KOPT-K1 (cell line): Measurements from ENCODE around the gene MEN1.

Experiments
- H3K27ac ChIP-seq: fragments of 200-600 bp; sonication (generic); 2 replicates; pipeline ENCODE4 v1.5.1; 2016; ENCODE audit warnings: antibody characterized with exemption, mild to moderate bottlenecking, low read depth, low read length; ENCODE audit not compliant: poor library complexity, severe bottlenecking
- H3K36me3 ChIP-seq: fragments of 200-600 bp; sonication (generic); 2 replicates; pipeline ENCODE4 v1.5.1; 2017; ENCODE audit warnings: antibody characterized with exemption, mild to moderate bottlenecking, low read length, moderate library complexity; ENCODE audit not compliant: insufficient read depth
- H3K9me3 ChIP-seq: fragments of 200-600 bp; sonication (generic); 2 replicates; pipeline ENCODE4 v1.5.1; 2017; ENCODE audit warnings: antibody characterized with exemption, low read length, mild to moderate bottlenecking; ENCODE audit not compliant: insufficient read depth, poor library complexity, severe bottlenecking

Gene MEN1

DNA sequence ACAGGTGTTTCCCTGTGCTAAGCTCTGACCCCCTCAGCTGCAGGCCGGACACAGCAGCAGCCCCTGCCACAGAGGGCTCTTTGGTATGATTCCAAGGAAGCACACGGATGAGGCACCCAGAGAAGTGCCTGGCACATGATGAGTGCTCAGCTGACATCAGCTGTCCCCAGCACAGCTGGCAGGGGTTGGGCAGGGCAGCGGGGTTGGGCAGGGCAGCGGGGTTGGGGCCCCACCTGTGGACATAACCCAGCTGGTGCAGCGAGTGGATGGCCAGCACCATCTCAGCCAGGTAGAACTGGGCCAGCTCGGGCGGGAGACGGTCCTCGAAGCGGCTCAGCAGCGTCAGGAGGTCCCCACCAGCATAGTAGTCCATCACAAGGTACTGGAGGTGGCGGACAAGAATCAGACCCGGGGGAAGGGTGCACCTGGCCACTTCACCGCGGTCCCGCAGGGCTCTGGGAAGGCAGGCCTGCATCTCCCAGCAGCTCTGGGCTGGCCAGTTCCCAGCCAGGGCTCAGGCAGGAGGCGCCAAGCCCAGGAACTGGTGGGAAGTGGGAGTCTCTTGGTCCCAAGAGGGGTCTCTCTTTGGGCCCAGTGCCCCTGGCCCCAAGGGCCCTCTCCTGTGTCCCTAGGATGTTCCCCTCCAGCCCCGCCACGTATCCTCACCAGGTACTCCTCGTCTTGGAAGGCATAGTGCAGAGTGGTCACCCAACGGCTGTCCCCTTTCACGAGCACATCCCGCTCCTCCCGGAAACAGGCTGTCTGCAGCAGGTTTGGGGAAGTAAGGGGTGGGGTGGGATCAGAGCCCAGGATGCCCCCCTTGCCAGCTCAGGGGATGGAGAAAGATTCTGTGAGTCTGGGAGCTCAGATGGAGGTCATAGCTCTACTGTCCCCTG is 29.8 kb upstream of the MEN1 start:
- Histone ChIP-seq H3K36me3 (no peaks in the 10 kb centered on the region), H3K27ac (no peak overlapping the region), H3K9me3 (no peaks in the 10 kb centered on the region)

DNA sequence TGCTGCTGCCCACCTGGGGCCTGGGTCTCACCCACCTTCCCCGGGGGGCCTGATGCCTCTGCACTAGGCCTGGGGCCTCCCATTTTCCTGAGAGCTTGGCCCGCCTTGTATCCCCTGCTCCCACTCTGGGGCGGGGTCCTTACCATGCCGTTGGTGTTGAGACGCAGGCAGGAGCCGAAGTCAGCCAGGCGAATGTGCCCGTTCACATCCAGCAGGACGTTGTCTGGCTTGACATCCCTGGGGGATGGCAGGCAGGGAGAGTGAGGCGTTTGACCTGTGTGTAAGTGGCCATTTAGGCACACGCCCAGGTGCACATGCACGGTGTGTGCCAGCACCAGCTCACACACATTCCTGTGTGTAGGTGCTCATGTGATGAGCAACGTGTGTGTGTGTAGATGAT is 29.0 kb upstream of the MEN1 start:
- no peaks in the 10 kb centered on the region for H3K36me3 ChIP-seq
- no peak overlapping the region for H3K27ac ChIP-seq
- H3K9me3 ChIP-seq, result no peaks in the 10 kb centered on the region

DNA sequence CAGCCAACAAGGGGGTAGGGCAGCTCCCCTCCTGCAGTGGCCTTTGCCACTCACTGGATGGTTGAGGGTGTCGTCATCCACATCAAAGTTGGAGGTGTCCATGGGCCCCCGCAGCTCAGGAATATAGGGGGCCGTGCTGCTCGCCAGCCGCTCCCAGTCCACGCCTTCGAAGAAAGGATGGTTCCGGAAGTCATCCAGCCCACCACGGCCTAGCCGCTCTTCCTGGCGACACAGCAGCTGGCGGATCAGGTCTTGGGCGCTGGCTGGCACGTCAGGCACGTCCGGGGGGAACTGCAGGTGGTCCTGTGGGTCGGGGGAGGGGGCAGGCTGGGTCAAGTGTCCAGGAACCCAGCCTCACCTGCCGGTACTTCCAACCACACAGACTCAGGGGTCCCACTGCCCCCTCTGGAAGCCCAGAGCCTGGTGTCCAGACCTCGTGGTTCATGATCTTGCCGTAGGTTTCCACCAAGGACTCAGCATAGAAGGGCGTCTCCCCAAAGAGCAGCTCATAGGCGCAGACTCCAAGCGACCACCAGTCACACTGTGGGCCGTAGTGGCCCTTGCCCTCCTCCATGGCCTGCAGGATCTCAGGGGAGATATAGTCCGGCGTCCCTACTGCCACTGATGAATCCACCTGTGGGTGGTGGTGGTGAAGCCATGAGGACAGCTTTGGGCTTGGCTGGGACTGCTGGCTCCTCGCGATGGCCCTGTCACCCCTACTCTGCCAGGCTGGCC is 28.4 kb upstream of the MEN1 start:
- Histone ChIP-seq H3K9me3 (no peaks in the 10 kb centered on the region), H3K36me3 (no peaks in the 10 kb centered on the region), H3K27ac (no peak overlapping the region)

- no peaks in the 10 kb centered on the region for H3K9me3 ChIP-seq
- no peaks in the 10 kb centered on the region for H3K36me3 ChIP-seq
- H3K27ac ChIP-seq, result no peak overlapping the region
Observed at GRCh38 chr11:64837887-64838351, 27.6 kb upstream of the MEN1 start.

DNA sequence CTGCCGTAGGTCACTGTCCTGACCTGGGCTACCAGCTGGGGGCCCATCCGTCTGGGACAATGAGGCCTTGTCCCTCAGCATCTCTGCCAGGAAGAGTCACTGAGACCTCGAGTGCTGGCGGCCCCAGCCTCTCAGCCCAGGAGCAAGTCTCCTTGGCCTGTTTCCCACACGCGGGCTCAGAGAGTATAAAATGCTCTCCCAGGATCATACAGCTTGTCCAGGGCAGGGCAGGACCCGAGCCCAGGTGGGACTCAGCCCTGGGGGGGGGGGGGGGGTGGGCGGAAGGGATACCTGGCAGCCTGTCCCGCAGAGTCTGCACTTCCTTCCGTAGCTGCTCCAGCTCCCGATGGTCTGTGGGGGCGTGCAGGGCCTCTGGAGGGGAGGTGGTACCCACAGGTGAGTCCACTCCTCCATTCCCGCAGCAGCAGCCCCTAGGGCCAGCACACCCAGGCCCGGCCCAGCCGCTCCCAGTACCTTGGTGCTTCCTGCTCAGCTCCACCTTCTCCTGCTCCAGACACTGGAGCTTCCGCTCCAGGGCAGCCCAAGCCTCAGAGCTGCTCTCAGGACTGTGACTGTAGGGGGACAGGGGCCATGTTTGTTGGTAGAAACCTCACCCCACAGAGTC is 26.2 kb upstream of the MEN1 start:
- H3K9me3 ChIP-seq, result no peaks in the 10 kb centered on the region
- no peak overlapping the region for H3K27ac ChIP-seq
- H3K36me3 ChIP-seq, result no peaks in the 10 kb centered on the region

DNA sequence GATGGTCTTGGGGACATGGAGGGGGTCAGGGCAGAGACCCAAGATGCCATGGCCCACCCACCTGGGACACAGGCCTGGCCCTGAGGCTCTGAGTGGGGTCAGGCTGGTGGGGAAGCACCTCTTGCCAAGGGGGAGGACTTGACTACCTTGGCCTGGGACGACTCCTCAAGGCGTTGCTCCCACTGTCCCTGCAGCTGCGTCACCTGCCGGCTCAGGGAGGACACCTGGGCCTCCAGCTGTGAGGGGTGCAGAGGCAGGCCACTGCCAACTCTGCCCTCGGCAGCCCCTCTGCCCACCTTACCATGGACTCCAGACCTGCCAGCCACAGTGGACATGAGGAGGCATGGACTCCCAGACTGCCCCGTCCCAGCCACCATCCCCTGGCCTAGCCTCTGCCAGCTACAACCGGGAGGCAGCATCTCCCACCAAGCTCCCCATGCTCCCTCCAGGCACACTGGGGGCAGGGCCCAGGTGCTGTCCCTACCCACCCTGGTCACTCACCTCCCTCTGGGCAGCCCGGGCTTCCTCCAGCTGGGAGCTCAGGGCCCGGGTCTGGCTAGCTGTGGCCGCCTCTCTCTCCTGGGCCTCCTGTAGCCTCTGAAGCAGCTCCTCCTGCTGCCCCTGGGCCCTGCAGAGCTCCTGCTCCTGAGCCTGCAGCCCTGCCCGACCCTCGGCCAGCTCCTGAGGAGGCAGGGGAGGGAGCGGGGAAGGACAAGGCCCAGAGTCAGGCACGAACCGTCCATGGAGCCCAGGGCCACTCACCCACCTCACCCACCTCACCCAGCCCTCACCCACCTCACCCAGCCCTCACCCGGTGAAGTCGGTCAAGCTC is 25.5 kb upstream of the MEN1 start:
- no peak overlapping the region for H3K27ac ChIP-seq
- no peaks in the 10 kb centered on the region for H3K36me3 ChIP-seq
- no peaks in the 10 kb centered on the region for H3K9me3 ChIP-seq

GRCh38 chr11:64834723-64835615 is 24.6 kb upstream of the MEN1 start:
- Histone ChIP-seq H3K36me3 (no peaks in the 10 kb centered on the region), H3K27ac (no peak overlapping the region), H3K9me3 (no peaks in the 10 kb centered on the region)

DNA sequence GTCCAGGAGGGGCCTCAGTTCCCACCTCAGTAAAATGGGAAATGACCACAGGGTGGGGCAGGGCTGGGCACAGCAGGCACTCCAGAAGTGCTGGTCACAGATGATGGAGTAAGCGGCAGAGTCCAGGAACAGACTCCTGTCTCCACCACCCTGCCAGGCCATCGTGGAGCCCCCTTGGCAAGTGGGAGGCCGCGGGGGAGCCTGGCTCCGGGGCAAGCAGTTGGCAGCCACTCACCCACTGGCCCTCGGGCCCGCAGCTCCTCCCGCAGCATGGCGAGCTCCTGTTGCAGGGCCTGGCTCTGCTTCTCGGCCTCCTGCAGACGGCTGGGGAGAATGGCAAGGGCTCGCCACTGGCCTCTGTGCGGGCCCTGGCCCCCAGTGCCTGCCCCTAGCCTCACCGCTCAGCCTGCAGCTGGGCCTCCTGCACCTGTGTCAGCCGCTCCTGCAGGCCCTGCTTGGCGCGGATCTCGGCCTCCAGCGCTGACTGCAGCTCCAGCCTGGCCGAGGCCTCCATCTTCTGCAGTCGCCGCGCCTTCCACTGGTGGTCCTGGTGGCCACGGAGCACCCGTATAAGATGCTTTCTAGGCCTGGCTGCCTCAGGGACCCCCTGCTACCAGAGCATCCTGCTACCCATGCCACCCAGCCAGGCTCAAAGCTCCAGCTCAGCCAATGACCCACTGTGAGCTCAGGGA is 23.8 kb upstream of the MEN1 start:
- H3K36me3 ChIP-seq, result no peaks in the 10 kb centered on the region
- no peaks in the 10 kb centered on the region for H3K9me3 ChIP-seq
- no peak overlapping the region for H3K27ac ChIP-seq

- H3K36me3 ChIP-seq, result no peaks in the 10 kb centered on the region
- no peaks in the 10 kb centered on the region for H3K9me3 ChIP-seq
- no peak overlapping the region for H3K27ac ChIP-seq
Observed at GRCh38 chr11:64833509-64833908, 23.2 kb upstream of the MEN1 start.

DNA sequence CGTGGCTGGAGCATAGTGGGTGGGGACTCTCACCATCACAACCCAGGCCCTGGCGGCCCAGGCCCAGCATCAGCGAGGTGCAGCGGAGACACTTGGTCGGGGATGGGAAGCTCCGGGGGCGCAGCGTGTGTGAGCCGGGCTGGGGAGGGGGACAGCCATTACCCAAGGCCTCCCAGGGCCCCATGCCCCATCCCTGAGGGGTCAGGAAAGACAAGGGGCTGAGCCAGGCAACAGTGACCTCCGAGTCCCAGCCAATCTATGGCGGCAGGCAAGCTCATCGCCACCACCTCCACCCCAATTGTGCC is 22.8 kb upstream of the MEN1 start:
- H3K36me3 ChIP-seq, result no peaks in the 10 kb centered on the region
- H3K27ac ChIP-seq, result no peak overlapping the region
- no peaks in the 10 kb centered on the region for H3K9me3 ChIP-seq

GRCh38 chr11:64832467-64833197 is 22.3 kb upstream of the MEN1 start:
- Histone ChIP-seq H3K9me3 (no peaks in the 10 kb centered on the region), H3K36me3 (no peaks in the 10 kb centered on the region), H3K27ac (no peak overlapping the region)

DNA sequence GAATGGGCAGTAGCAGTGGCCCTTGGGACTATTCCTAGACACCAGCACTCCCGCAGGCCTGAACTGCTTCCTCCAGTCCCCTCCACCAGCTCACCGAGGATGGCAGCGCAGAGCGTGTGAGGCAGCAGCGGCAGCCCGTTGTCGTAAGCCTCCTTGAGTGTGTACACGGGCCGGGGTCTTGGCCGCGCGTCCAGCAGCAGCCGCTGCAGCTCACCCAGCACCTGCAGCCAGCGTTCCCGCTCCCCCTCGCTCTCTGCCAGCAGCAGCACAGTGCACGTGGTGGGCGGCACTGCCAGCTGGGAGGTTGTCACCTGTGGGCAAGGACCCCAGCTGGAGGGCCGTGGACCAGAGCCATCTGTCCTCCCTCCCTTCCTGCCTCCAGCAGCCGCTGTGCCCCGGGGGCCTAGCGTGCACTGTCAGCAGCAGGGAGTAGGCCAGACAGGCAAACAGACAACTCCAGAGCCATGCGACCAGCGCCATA is 21.1 kb upstream of the MEN1 start:
- H3K36me3 ChIP-seq, result no peaks in the 10 kb centered on the region
- H3K27ac ChIP-seq, result no peak overlapping the region
- no peaks in the 10 kb centered on the region for H3K9me3 ChIP-seq
